Keratinocyte (primary cell): ENCODE data around the gene PDE8A. TPM values are rescaled to one million over a fixed set of nuclear protein-coding genes. Genes with fewer than 3 reads are reported as not detected.

Source experiments
- DNase-seq: peaks from one replicate; pipeline ENCODE4 v3.0.0-alpha.2; 2011; ENCODE audit warnings: low read depth, missing footprints, low spot score
- FAIRE-seq: peaks from 2 replicates; lab custom pipeline; 2011; peaks lifted over from hg19 to GRCh38; lab: Jason Lieb, UNC
- H2AFZ ChIP-seq: 2 replicates; pipeline ENCODE4 v1.6.0; 2012; ENCODE audit warnings: low read length, control low read depth, inconsistent platforms; ENCODE audit not compliant: control insufficient read depth
- H3K27ac ChIP-seq: 2 replicates; pipeline ENCODE4 v1.5.1; 2011; ENCODE audit warnings: low read length; ENCODE audit not compliant: control insufficient read depth, insufficient read depth
- H3K27me3 ChIP-seq: 3 replicates; pipeline ENCODE4 v1.6.0; 2011; ENCODE audit warnings: low read length; ENCODE audit not compliant: control insufficient read depth, insufficient read depth; ENCODE audit errors: extremely low read depth
- H3K36me3 ChIP-seq, 2 experiments: 2 replicates in 1 of 2; 3 replicates in 1 of 2; pipeline ENCODE4 v1.5.1; 2011; ENCODE audit warnings: low read length in 2 of 2, mild to moderate bottlenecking in 1 of 2; ENCODE audit not compliant: control insufficient read depth in 2 of 2, insufficient read depth in 2 of 2; ENCODE audit errors: extremely low read depth in 1 of 2
- H3K4me1 ChIP-seq: 3 replicates; pipeline ENCODE4 v1.5.1; 2011; ENCODE audit warnings: low read length; ENCODE audit not compliant: control insufficient read depth, insufficient read depth; ENCODE audit errors: extremely low read depth
- H3K4me2 ChIP-seq: 3 replicates; pipeline ENCODE4 v1.6.0; 2011; ENCODE audit warnings: low read depth, low read length; ENCODE audit not compliant: control insufficient read depth, insufficient read depth; ENCODE audit errors: extremely low read depth
- H3K4me3 ChIP-seq, 3 experiments: fragments of 200-600 bp in 1 of 3; sonication (generic) in 1 of 3; 2 replicates in 2 of 3; 3 replicates in 1 of 3; pipeline ENCODE4 v1.5.1; 2011 to 2016; ENCODE audit warnings: low read length in 3 of 3, mild to moderate bottlenecking in 3 of 3, control low read depth in 2 of 3, inconsistent platforms in 1 of 3, low read depth in 1 of 3, mixed read lengths in 1 of 3, mixed run types in 1 of 3, moderate library complexity in 1 of 3; ENCODE audit not compliant: control insufficient read depth in 2 of 3, insufficient read depth in 2 of 3; ENCODE audit errors: extremely low read depth in 1 of 3
- H3K79me2 ChIP-seq: 2 replicates; pipeline ENCODE4 v1.6.0; 2012; ENCODE audit warnings: low read length; ENCODE audit not compliant: control insufficient read depth, insufficient read depth
- H3K9ac ChIP-seq: 3 replicates; pipeline ENCODE4 v1.6.0; 2011; ENCODE audit warnings: low read length; ENCODE audit not compliant: control insufficient read depth, insufficient read depth; ENCODE audit errors: extremely low read depth
- H3K9me1 ChIP-seq: 3 replicates; pipeline ENCODE4 v1.6.0; 2011; ENCODE audit warnings: low read length; ENCODE audit not compliant: control insufficient read depth, insufficient read depth; ENCODE audit errors: extremely low read depth
- H3K9me3 ChIP-seq: 2 replicates; pipeline ENCODE4 v1.5.1; 2012; ENCODE audit warnings: low read depth, low read length; ENCODE audit not compliant: control insufficient read depth
- H4K20me1 ChIP-seq: 3 replicates; pipeline ENCODE4 v1.6.0; 2011; ENCODE audit warnings: low read length; ENCODE audit not compliant: control insufficient read depth, insufficient read depth; ENCODE audit errors: extremely low read depth
- EZH2 ChIP-seq: IDR thresholded peaks from one replicate; pipeline ENCODE4 v1.6.1; 2012; ENCODE audit warnings: inconsistent platforms, mild to moderate bottlenecking, low read length, moderate library complexity
- dilution Hi-C: fragments of 300-500 bp; cut with MboI; formaldehyde crosslinking; loops from one replicate; pipeline ENCODE4 v1.7.0; 2020; ENCODE audit warnings: low sequenced_read_pairs; ENCODE audit not compliant: extremely low pct_ligation_motif_present
- polyA plus RNA-seq, 5 experiments: library from polyadenylated mRNA; depleted of rRNA in 3 of 5; stranded (reverse) in 3 of 5; stranded (forward) in 1 of 5; unstranded in 1 of 5; fragments of >200 nt; gene quantifications; 1 replicate in 1 of 5; 2 replicates in 3 of 5; 3 replicates in 1 of 5; pipeline versions ENCODE4 v1.2.1 to v1.2.3, GENCODE V29; 2011 to 2012; ENCODE audit warnings: missing spikeins in 2 of 5, low read depth in 1 of 5, low replicate concordance in 1 of 5
- TF ChIP-seq, protein P1 (sequence below), 3 experiments: IDR thresholded peaks in 1 of 3; conservative IDR thresholded peaks in 1 of 3; optimal IDR thresholded peaks in 1 of 3; 2 replicates in 2 of 3; 3 replicates in 1 of 3; pipeline versions ENCODE3 to v1.5.1; 2011; ENCODE audit warnings: low read length in 3 of 3, mild to moderate bottlenecking in 3 of 3, moderate library complexity in 2 of 3, control low read depth in 1 of 3, inconsistent platforms in 1 of 3; ENCODE audit not compliant: insufficient read depth in 2 of 3; ENCODE audit errors: extremely low read depth in 1 of 3

PDE8A gene
- polyA plus RNA-seq, 1 donor (not counting 4 experiments of a cell fraction or from before 2014, with no cell fraction given) = 24.1 TPM

DNA sequence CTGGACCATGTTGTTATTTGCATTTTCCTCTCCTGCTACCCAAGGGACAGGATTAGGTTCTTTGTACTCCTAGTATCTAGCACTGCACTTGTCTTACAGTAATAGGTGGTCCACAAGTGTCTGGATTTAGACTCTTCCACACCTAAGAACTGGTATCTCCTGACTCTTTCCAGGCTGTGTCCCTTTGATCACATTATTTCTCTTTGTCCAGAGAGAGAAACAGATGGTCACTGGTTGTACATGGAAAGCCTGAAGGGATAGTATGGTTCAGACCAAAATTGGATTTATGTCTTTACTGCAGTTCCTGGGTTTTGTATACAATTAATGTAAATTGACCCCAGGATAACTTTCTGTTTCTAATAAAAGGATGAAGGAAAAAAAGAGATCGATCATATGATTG lies 64.0 kb downstream of the PDE8A start:
- H3K79me2 ChIP-seq = no peaks in the 10 kb centered on the region
- no peak for FAIRE-seq
- dilution Hi-C loops = no loop called here
- H3K4me2 ChIP-seq = no peak overlapping the region
- H3K27me3 ChIP-seq = no peaks in the 10 kb centered on the region
- H3K36me3 ChIP-seq = no peaks in the 10 kb centered on the region
- no peak overlapping the region for H2AFZ ChIP-seq
- no peak overlapping the region for H3K9ac ChIP-seq
- H3K27ac ChIP-seq = no peak overlapping the region
- no peaks in the 10 kb centered on the region for H3K9me1 ChIP-seq
- no peak overlapping the region for H3K4me3 ChIP-seq
- H4K20me1 ChIP-seq = no peaks in the 10 kb centered on the region
- H3K9me3 ChIP-seq = no peaks in the 10 kb centered on the region
- H3K4me1 ChIP-seq = no peaks in the 10 kb centered on the region
- no peak for DNase-seq
- TF ChIP-seq EZH2 = no peak
- TF ChIP-seq, protein P1, sequence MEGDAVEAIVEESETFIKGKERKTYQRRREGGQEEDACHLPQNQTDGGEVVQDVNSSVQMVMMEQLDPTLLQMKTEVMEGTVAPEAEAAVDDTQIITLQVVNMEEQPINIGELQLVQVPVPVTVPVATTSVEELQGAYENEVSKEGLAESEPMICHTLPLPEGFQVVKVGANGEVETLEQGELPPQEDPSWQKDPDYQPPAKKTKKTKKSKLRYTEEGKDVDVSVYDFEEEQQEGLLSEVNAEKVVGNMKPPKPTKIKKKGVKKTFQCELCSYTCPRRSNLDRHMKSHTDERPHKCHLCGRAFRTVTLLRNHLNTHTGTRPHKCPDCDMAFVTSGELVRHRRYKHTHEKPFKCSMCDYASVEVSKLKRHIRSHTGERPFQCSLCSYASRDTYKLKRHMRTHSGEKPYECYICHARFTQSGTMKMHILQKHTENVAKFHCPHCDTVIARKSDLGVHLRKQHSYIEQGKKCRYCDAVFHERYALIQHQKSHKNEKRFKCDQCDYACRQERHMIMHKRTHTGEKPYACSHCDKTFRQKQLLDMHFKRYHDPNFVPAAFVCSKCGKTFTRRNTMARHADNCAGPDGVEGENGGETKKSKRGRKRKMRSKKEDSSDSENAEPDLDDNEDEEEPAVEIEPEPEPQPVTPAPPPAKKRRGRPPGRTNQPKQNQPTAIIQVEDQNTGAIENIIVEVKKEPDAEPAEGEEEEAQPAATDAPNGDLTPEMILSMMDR (optimal IDR thresholded peaks at IDR 0.05 in 1 of 3, IDR thresholded peaks at IDR 0.05 in 1 of 3, conservative IDR thresholded peaks at IDR 0.05 in 1 of 3; ENCODE audit: extremely low read depth in 1 of 3, insufficient read depth in 2 of 3, low read length in 3 of 3) = no peak

DNA sequence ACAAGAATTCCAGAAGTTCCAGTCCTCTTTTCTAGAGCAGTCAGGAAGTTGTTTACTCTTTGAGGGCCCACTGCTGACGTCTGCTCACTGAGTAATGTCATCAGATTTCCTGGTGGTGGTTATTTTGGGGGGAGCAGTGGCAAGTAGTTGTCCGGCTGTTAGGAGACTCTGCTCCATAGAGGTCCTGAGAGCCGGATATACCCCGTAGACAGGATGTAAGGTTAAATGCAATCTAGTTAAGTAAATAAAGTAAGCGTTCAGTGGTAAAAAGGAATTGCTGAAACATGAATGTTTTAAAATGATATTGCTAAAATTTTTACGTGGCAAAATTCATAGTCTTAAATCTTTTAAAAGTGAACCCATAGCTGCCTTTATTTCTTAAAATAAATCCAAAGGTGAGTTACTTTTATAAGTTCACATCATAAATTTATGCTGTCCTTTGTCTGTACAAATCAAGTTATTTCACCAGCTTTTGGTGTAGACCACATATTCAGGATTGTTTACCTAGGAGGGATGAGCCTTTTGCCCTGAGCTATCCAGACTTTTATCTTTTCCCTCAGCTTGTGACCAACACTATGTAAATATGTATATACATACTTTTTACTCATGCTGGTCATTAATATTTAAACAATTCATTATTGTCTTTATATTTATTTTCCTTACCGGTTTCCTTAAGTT lies 65.8 kb downstream of the PDE8A start:
- Histone ChIP-seq H3K4me3 (no peak overlapping the region), H3K9ac (no peak overlapping the region), H4K20me1 (no peaks in the 10 kb centered on the region), H3K9me3 (no peaks in the 10 kb centered on the region), H3K9me1 (no peaks in the 10 kb centered on the region), H3K27ac (no peak overlapping the region), H3K4me2 (no peak overlapping the region), H3K4me1 (no peaks in the 10 kb centered on the region), H3K79me2 (peaks cover 2% of the 10 kb centered on the region), H3K36me3 (no peaks in the 10 kb centered on the region), H3K27me3 (no peaks in the 10 kb centered on the region), H2AFZ (no peak overlapping the region)
- no peak for FAIRE-seq
- no peak for TF ChIP-seq EZH2
- TF ChIP-seq, protein P1 (optimal IDR thresholded peaks at IDR 0.05 in 1 of 3, IDR thresholded peaks at IDR 0.05 in 1 of 3, conservative IDR thresholded peaks at IDR 0.05 in 1 of 3; ENCODE audit: extremely low read depth in 1 of 3, insufficient read depth in 2 of 3, low read length in 3 of 3) = no peak
- dilution Hi-C loops = no loop called here
- DNase-seq = no peak
